H1 (cell line): Measurements from ENCODE around the gene TMPRSS2. TPM values are rescaled to one million over a fixed set of nuclear protein-coding genes. Genes with fewer than 3 reads are reported as not detected.

ENCODE experiments used
- CTCF ChIA-PET: fragments of 300-600 bp; sonication (Branson Sonifier 250); formaldehyde crosslinking; loops from one replicate; lab custom pipeline; 2021; ENCODE audit not compliant: partially characterized antibody; lab: Charles Lee
- POLR2A ChIA-PET: fragments of 300-600 bp; sonication (Branson Sonifier 250); formaldehyde crosslinking; loops from one replicate; lab custom pipeline; 2021; ENCODE audit warnings: inconsistent platforms; ENCODE audit not compliant: partially characterized antibody; lab: Charles Lee
- DNase-seq, 2 experiments: peaks; one replicate each; pipeline versions ENCODE4 v3.0.0 to v3.0.0-alpha.2; 2010 to 2022; ENCODE audit warnings: low spot score in 2 of 2, low read depth in 1 of 2, mixed read lengths in 1 of 2
- FAIRE-seq: peaks from 2 replicates; lab custom pipeline; 2011; peaks lifted over from hg19 to GRCh38; lab: Jason Lieb, UNC
- H2AFZ ChIP-seq: 2 replicates; pipeline ENCODE4 v1.8.1; 2012; ENCODE audit warnings: low read length, inconsistent platforms
- H2AK5ac ChIP-seq: 2 replicates; pipeline ENCODE4 v1.6.1; 2013; ENCODE audit warnings: low read depth, low read length
- H2BK120ac ChIP-seq: replicated peaks from 2 replicates; pipeline ENCODE3; 2013; ENCODE audit warnings: low read depth, low read length, inconsistent platforms
- H2BK12ac ChIP-seq: 2 replicates; pipeline ENCODE4 v1.6.1; 2013; ENCODE audit warnings: low read depth, low read length
- H2BK15ac ChIP-seq: 2 replicates; pipeline ENCODE4 v1.6.1; 2013; ENCODE audit warnings: low read length
- H2BK20ac ChIP-seq: 2 replicates; pipeline ENCODE4 v1.6.1; 2013; ENCODE audit warnings: low read length
- H2BK5ac ChIP-seq: 2 replicates; pipeline ENCODE4 v1.6.1; 2013; ENCODE audit warnings: low read depth, low read length
- H3K14ac ChIP-seq: 2 replicates; pipeline ENCODE4 v1.6.1; 2013; ENCODE audit warnings: inconsistent platforms; ENCODE audit not compliant: insufficient read length
- H3K18ac ChIP-seq: 2 replicates; pipeline ENCODE4 v1.6.1; 2013; ENCODE audit warnings: low read length; ENCODE audit errors: extremely low read depth
- H3K23ac ChIP-seq: 2 replicates; pipeline ENCODE4 v1.6.1; 2013; ENCODE audit warnings: inconsistent platforms; ENCODE audit not compliant: insufficient read length
- H3K23me2 ChIP-seq: 2 replicates; pipeline ENCODE4 v1.6.1; 2013; ENCODE audit warnings: low read depth, low read length
- H3K27ac ChIP-seq: 2 replicates; pipeline ENCODE4 v1.6.1; 2011; ENCODE audit warnings: low read depth, low read length, inconsistent platforms
- H3K27me3 ChIP-seq, 4 experiments: replicated peaks in 1 of 4; 1 replicate in 1 of 4; 2 replicates in 3 of 4; pipeline versions ENCODE4 v1.6.1 to v1.8.1; 2011 to 2013; ENCODE audit warnings: low read length in 3 of 4, mild to moderate bottlenecking in 3 of 4, inconsistent platforms in 2 of 4, mixed read lengths in 2 of 4, moderate library complexity in 1 of 4; ENCODE audit not compliant: control insufficient read depth in 3 of 4, insufficient read depth in 3 of 4; ENCODE audit errors: extremely low read depth in 1 of 4
- H3K36me3 ChIP-seq, 4 experiments: 2 replicates each; pipeline versions ENCODE4 v1.6.1 to v1.8.1; 2011 to 2013; ENCODE audit warnings: mild to moderate bottlenecking in 4 of 4, low read length in 3 of 4, moderate library complexity in 2 of 4, control low read depth in 1 of 4, inconsistent platforms in 1 of 4; ENCODE audit not compliant: insufficient read depth in 4 of 4, control insufficient read depth in 2 of 4
- H3K4ac ChIP-seq: replicated peaks from 2 replicates; pipeline ENCODE3; 2013; ENCODE audit warnings: low read length, low read depth, mixed read lengths, inconsistent platforms; ENCODE audit not compliant: insufficient read length
- H3K4me1 ChIP-seq, 4 experiments: replicated peaks in 1 of 4; 1 replicate in 1 of 4; 2 replicates in 3 of 4; pipeline versions ENCODE4 v1.6.1 to v1.8.1; 2011 to 2013; ENCODE audit warnings: low read length in 3 of 4, inconsistent platforms in 2 of 4, mixed read lengths in 1 of 4; ENCODE audit not compliant: insufficient read depth in 4 of 4, control insufficient read depth in 3 of 4
- H3K4me2 ChIP-seq, 2 experiments: 2 replicates each; pipeline versions ENCODE4 v1.6.1 to v1.8.1; 2011 to 2013; ENCODE audit warnings: low read depth in 2 of 2, low read length in 2 of 2, control low read depth in 1 of 2, inconsistent platforms in 1 of 2, mild to moderate bottlenecking in 1 of 2; ENCODE audit not compliant: insufficient read depth in 1 of 2
- H3K4me3 ChIP-seq, 4 experiments: fragments of 200-600, 300-600 bp in 1 of 4; sonication (generic), shearing (Covaris generic), sonication (Bioruptor Twin) in 1 of 4; 2 replicates each; pipeline versions ENCODE4 v1.5.1 to v1.8.1; 2011 to 2016; ENCODE audit warnings: low read length in 4 of 4, low read depth in 3 of 4, control low read depth in 2 of 4, inconsistent platforms in 2 of 4, mild to moderate bottlenecking in 2 of 4, mixed read lengths in 1 of 4, moderate library complexity in 1 of 4; ENCODE audit not compliant: insufficient read depth in 2 of 4; ENCODE audit errors: extremely low read depth in 1 of 4
- H3K56ac ChIP-seq: replicated peaks from 2 replicates; pipeline ENCODE3; 2013; ENCODE audit warnings: low read depth, mild to moderate bottlenecking, mixed read lengths, low read length, inconsistent platforms; ENCODE audit not compliant: insufficient read length
- H3K79me1 ChIP-seq: 2 replicates; pipeline ENCODE4 v1.6.1; 2013; ENCODE audit warnings: low read depth, low read length, control low read depth
- H3K79me2 ChIP-seq, 2 experiments: 2 replicates each; pipeline versions ENCODE4 v1.6.1 to v1.8.1; 2012 to 2013; ENCODE audit warnings: low read length in 2 of 2, mild to moderate bottlenecking in 2 of 2, inconsistent platforms in 1 of 2; ENCODE audit not compliant: insufficient read depth in 2 of 2, control insufficient read depth in 1 of 2
- H3K9ac ChIP-seq, 4 experiments: replicated peaks in 1 of 4; 1 replicate in 1 of 4; 2 replicates in 3 of 4; pipeline versions ENCODE4 v1.6.1 to v1.8.1; 2011 to 2013; ENCODE audit warnings: low read depth in 3 of 4, low read length in 3 of 4, control low read depth in 2 of 4, mild to moderate bottlenecking in 2 of 4, moderate library complexity in 2 of 4, inconsistent platforms in 1 of 4; ENCODE audit errors: extremely low read depth in 1 of 4
- H3K9me3 ChIP-seq, 2 experiments: 2 replicates each; pipeline versions ENCODE4 v1.6.1 to v1.8.1; 2012 to 2013; ENCODE audit warnings: mild to moderate bottlenecking in 2 of 2, moderate library complexity in 2 of 2, control low read depth in 1 of 2, inconsistent platforms in 1 of 2, low read depth in 1 of 2, low read length in 1 of 2, mixed read lengths in 1 of 2; ENCODE audit not compliant: insufficient read depth in 2 of 2
- H4K20me1 ChIP-seq, 2 experiments: replicated peaks in 1 of 2; 2 replicates each; pipeline versions ENCODE3 to v1.8.1; 2011 to 2013; ENCODE audit warnings: inconsistent platforms in 2 of 2, low read length in 2 of 2, mild to moderate bottlenecking in 1 of 2; ENCODE audit not compliant: insufficient read depth in 2 of 2, control insufficient read depth in 1 of 2
- H4K5ac ChIP-seq: 2 replicates; pipeline ENCODE4 v1.6.1; 2013; ENCODE audit warnings: low read length, low read depth, mixed read lengths, inconsistent platforms; ENCODE audit not compliant: insufficient read length
- H4K8ac ChIP-seq: 2 replicates; pipeline ENCODE4 v1.8.0; 2013; ENCODE audit warnings: mild to moderate bottlenecking, moderate library complexity, low read length, inconsistent platforms; ENCODE audit not compliant: insufficient read depth; ENCODE audit errors: extremely low read depth
- H4K91ac ChIP-seq: replicated peaks from 2 replicates; pipeline ENCODE3; 2013; ENCODE audit warnings: low read length, mixed read lengths, inconsistent platforms; ENCODE audit not compliant: insufficient read length
- CHD1 ChIP-seq: IDR thresholded peaks from 2 replicates; pipeline ENCODE4 v1.6.1; 2012; ENCODE audit warnings: low read depth, low read length, improper control_type of control experiment
- CTBP2 ChIP-seq: IDR thresholded peaks from 2 replicates; pipeline ENCODE4 v1.7.0; 2011; ENCODE audit warnings: borderline replicate concordance, mild to moderate bottlenecking, moderate library complexity, mixed read lengths, low read length; ENCODE audit not compliant: insufficient read depth, insufficient read length
- EP300 ChIP-seq, 2 experiments: IDR thresholded peaks; 1 replicate in 1 of 2; 2 replicates in 1 of 2; pipeline ENCODE4 v1.6.1; 2011 to 2012; ENCODE audit warnings: low read depth in 2 of 2, low read length in 2 of 2, mild to moderate bottlenecking in 2 of 2, borderline replicate concordance in 1 of 2, inconsistent platforms in 1 of 2, moderate library complexity in 1 of 2
- GTF2F1 ChIP-seq: IDR thresholded peaks from 2 replicates; pipeline ENCODE4 v1.6.1; 2012; ENCODE audit warnings: low read depth, low read length, improper control_type of control experiment, borderline replicate concordance
- PHF8 ChIP-seq: fragments of 200-600 bp; sonication (generic); conservative IDR thresholded peaks from 2 replicates; pipeline ENCODE4 v1.7.1; 2012; ENCODE audit warnings: low read depth, mild to moderate bottlenecking, inconsistent platforms, low read length, moderate library complexity
- RAD21 ChIP-seq, 2 experiments: IDR thresholded peaks in 1 of 2; conservative IDR thresholded peaks in 1 of 2; 2 replicates each; pipeline ENCODE4 v1.6.1; 2011; ENCODE audit warnings: low read depth in 2 of 2, low read length in 2 of 2, improper control_type of control experiment in 1 of 2, inconsistent platforms in 1 of 2, mild to moderate bottlenecking in 1 of 2, moderate library complexity in 1 of 2
- RBBP5 ChIP-seq: IDR thresholded peaks from 2 replicates; pipeline ENCODE4 v1.7.1; 2012; ENCODE audit warnings: low read depth, mild to moderate bottlenecking, inconsistent platforms, low read length, moderate library complexity, borderline replicate concordance
- RFX5 ChIP-seq: IDR thresholded peaks from 2 replicates; pipeline ENCODE4 v1.6.1; 2011; ENCODE audit warnings: low read depth, low read length, improper control_type of control experiment, borderline replicate concordance
- RNF2 ChIP-seq: fragments of 200-900, 300-1000 bp; sonication (generic); IDR thresholded peaks from 2 replicates; pipeline ENCODE4 v1.7.1; 2016; ENCODE audit warnings: borderline replicate concordance, low read depth, mild to moderate bottlenecking, antibody characterized with exemption, low read length; ENCODE audit not compliant: poor library complexity, severe bottlenecking; ENCODE audit errors: missing control alignments
- RXRA ChIP-seq: IDR thresholded peaks from 2 replicates; pipeline ENCODE4 v1.6.1; 2011; ENCODE audit warnings: low read depth, mild to moderate bottlenecking, low read length, moderate library complexity; ENCODE audit not compliant: insufficient read depth
- SAP30 ChIP-seq: fragments of 300-600 bp; sonication (generic); IDR thresholded peaks from 2 replicates; pipeline ENCODE4 v1.7.1; 2012; ENCODE audit warnings: low read length, moderate library complexity, mild to moderate bottlenecking, inconsistent platforms; ENCODE audit not compliant: insufficient read depth, insufficient replicate concordance
- TCF12 ChIP-seq: IDR thresholded peaks from 2 replicates; pipeline ENCODE4 v1.6.1; 2011; ENCODE audit warnings: low read depth, mild to moderate bottlenecking, low read length
- WGBS, 2 experiments: shearing (Covaris generic) in 1 of 2; methylation state at CpG; one replicate each; pipeline versions ENCODE4 v1.1.6 to v1.1.7; 2013 to 2015; ENCODE audit warnings: low lambda C conversion rate in 2 of 2, mixed read lengths in 2 of 2, inconsistent platforms in 1 of 2, low coverage in 1 of 2, missing lambda C conversion rate in 1 of 2; ENCODE audit not compliant: insufficient replicate concordance in 2 of 2, insufficient coverage in 1 of 2, insufficient read length in 1 of 2; ENCODE audit errors: extremely low coverage in 1 of 2, missing lambda C conversion rate in 1 of 2; 5-methylcytosine and 5-hydroxymethylcytosine counted together
- polyA plus RNA-seq, 7 experiments: library from polyadenylated mRNA; depleted of rRNA in 3 of 7; stranded (reverse) in 5 of 7; unstranded in 2 of 7; fragments of >200 nt in 5 of 7; fragments of 200-250 nt in 2 of 7; gene quantifications; 1 replicate in 5 of 7; 2 replicates in 1 of 7; 4 replicates in 1 of 7; pipeline versions ENCODE4 v1.2.1 to v1.2.3, GENCODE V29; 2011 to 2013; ENCODE audit warnings: missing spikeins in 2 of 7, mixed read lengths in 2 of 7
- total RNA-seq: library from RNA; stranded (reverse); fragmentation: NEBNext Ultra II Directional; extraction: Animal tissue kit (Norgen Biotek cat#: 25700); gene quantifications from 2 replicates; pipeline ENCODE4 v1.2.1, GENCODE V29; 2021

Gene TMPRSS2
- total and polyA plus RNA-seq, 2 of the 8 experiments (the other 6 are each of a cell fraction or from before 2014, with no cell fraction given): 9.2 to 11.0 TPM

DNA sequence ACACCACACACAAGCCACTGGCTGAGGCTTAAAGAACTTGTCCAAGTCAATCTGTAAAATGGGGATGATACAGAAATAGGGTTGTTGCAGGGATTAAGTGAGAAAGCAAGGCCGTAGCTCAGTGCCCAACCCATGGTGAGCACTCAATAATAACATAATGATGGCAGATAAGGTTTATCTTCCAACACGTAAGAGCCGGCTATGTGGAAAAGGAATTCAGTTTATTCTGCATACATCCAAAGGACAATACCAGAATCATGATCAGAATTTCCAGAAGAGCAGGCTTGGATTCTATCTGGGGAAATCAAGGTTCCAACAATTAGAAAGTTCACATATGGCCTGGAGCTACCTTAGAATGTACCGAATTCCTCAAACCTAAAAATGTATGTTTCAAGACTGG, 4.6 kb downstream of the TMPRSS2 start:
- H2BK20ac ChIP-seq: no peak overlapping the region
- H3K4me2 ChIP-seq: no peak overlapping the region
- no peak overlapping the region for H3K23ac ChIP-seq
- H2BK5ac ChIP-seq: no peak overlapping the region
- H3K18ac ChIP-seq: no peak overlapping the region
- no peak overlapping the region for H3K4me3 ChIP-seq
- no peaks in the 10 kb centered on the region for H3K9me3 ChIP-seq
- no peak overlapping the region for H2BK120ac ChIP-seq
- H2BK12ac ChIP-seq: no peak overlapping the region
- DNase-seq (no peak), FAIRE-seq (no peak)
- H3K4me1 ChIP-seq: peaks cover 0 to 13% (median 6%) of the 10 kb centered on the region in 4 experiments; a peak in 5 of 7 replicates
- H3K79me2 ChIP-seq: 0 out of 4 replicates have a peak, but pooled peaks cover 0 to 4% of the 10 kb centered on the region in 2 experiments
- H2AFZ ChIP-seq: no peak overlapping the region
- H3K23me2 ChIP-seq: peaks cover 17% of the 10 kb centered on the region
- H2AK5ac ChIP-seq: no peak overlapping the region
- H4K91ac ChIP-seq: no peak overlapping the region
- no peak overlapping the region for H2BK15ac ChIP-seq
- WGBS, 2 experiments: 85% methylated on average over 4 of the region's 4 CpGs; no CpG with 5 or more reads in 1 of the 2 experiments
- peaks cover 5 to 30% (median 24%) of the 10 kb centered on the region in 4 experiments for H3K27me3 ChIP-seq
- no peak overlapping the region for H3K9ac ChIP-seq
- POLR2A ChIA-PET: interaction anchor here (1.2 to 1.3 kb wide), 2 partner anchors 26 kb away, joined by 3 to 4 read pairs; no protein-coding TSS in a partner anchor
- no peak overlapping the region for H4K8ac ChIP-seq
- no peak overlapping the region for H3K4ac ChIP-seq
- H3K36me3 ChIP-seq: no peaks in the 10 kb centered on the region
- H4K5ac ChIP-seq: no peak overlapping the region
- no peak overlapping the region for H3K14ac ChIP-seq
- H3K27ac ChIP-seq: no peak overlapping the region
- CTCF ChIA-PET: interaction anchor here (1.0 to 1.4 kb wide), 2 partner anchors 79 to 220 kb away, joined by 3 to 5 read pairs; no protein-coding TSS in a partner anchor
- H3K79me1 ChIP-seq: peaks cover 7% of the 10 kb centered on the region
- no peaks in the 10 kb centered on the region for H4K20me1 ChIP-seq
- H3K56ac ChIP-seq: no peak overlapping the region
- TF ChIP-seq EP300 (IDR thresholded peaks at IDR 0.05; ENCODE audit: borderline replicate concordance in 1 of 2, low read depth in 2 of 2, low read length in 2 of 2): no peak
- TF ChIP-seq RNF2: no peak
- TF ChIP-seq CHD1: no peak
- no peak for TF ChIP-seq CTBP2
- TF ChIP-seq RFX5: no peak
- TF ChIP-seq GTF2F1: no peak
- TF ChIP-seq PHF8: no peak
- no peak for TF ChIP-seq TCF12
- TF ChIP-seq SAP30: no peak
- no peak for TF ChIP-seq RXRA
- TF ChIP-seq RBBP5: no peak
- TF ChIP-seq RAD21 (IDR thresholded peaks at IDR 0.05 in 1 of 2, conservative IDR thresholded peaks at IDR 0.05 in 1 of 2; ENCODE audit: low read depth in 2 of 2, low read length in 2 of 2): no peak
